ENCODE results near the gene C11orf21.
"Not testable (repeated sequence)": the region's sequence is repeated elsewhere in the genome, so short reads cannot be mapped to it uniquely, and the experiment has no call there.

Gene C11orf21

GRCh38 chr11:2295971-2296912, 5.5 kb downstream of the C11orf21 start:
- no peak for DNase-seq

GRCh38 chr11:2294926-2295290, 6.8 kb downstream of the C11orf21 start:
- DNase-seq = no peak

GRCh38 chr11:2293984-2294925, 7.5 kb downstream of the C11orf21 start:
- DNase-seq = no peak

GRCh38 chr11:2293531-2293971, 8.2 kb downstream of the C11orf21 start:
- no peak for DNase-seq

- DNase-seq = peak; percentile 0
These were observed 11.3 kb downstream of the C11orf21 start for GRCh38 chr11:2290351-2290841.

GRCh38 chr11:2289859-2290258, 11.9 kb downstream of the C11orf21 start:
- no peak for DNase-seq

GRCh38 chr11:2289350-2289749, 12.4 kb downstream of the C11orf21 start:
- peak; percentile 1 for DNase-seq

GRCh38 chr11:2287091-2287490, 14.6 kb downstream of the C11orf21 start:
- DNase-seq = peak; percentile 1

GRCh38 chr11:2286350-2286749, 15.4 kb downstream of the C11orf21 start:
- DNase-seq = not testable (repeated sequence)

GRCh38 chr11:2280208-2280607, 21.5 kb downstream of the C11orf21 start:
- DNase-seq = no peak

GRCh38 chr11:2277933-2278523, 23.7 kb downstream of the C11orf21 start:
- no peak for DNase-seq

- no peak for DNase-seq
These were observed 24.7 kb downstream of the C11orf21 start for GRCh38 chr11:2277008-2277346.

GRCh38 chr11:2276280-2277007, 25.3 kb downstream of the C11orf21 start:
- DNase-seq = no peak

- DNase-seq = no peak
These were observed 26.1 kb downstream of the C11orf21 start for GRCh38 chr11:2275334-2276279.

- DNase-seq = no peak
These were observed 27.9 kb downstream of the C11orf21 start for GRCh38 chr11:2273771-2274170.

GRCh38 chr11:2273311-2273710, 28.4 kb downstream of the C11orf21 start:
- DNase-seq = no peak

GRCh38 chr11:2272946-2273280, 28.8 kb downstream of the C11orf21 start:
- no peak for DNase-seq

GRCh38 chr11:2272228-2272945, 29.3 kb downstream of the C11orf21 start:
- DNase-seq = no peak

- DNase-seq = no peak
These were observed 30.1 kb downstream of the C11orf21 start for GRCh38 chr11:2271327-2272227.

GRCh38 chr11:2271077-2271326, 30.7 kb downstream of the C11orf21 start:
- DNase-seq = peak; percentile 44

Data from stimulated activated CD4-positive, alpha-beta T cell treated with anti-CD3 and anti-CD28 coated beads, Interleukin-4, amount 100 ng/mL, for 24 hours (primary cell).